ENCODE measurements around the gene CCDC24. TPM values are rescaled to one million over a fixed set of nuclear protein-coding genes. Genes with fewer than 3 reads are reported as not detected.

CCDC24 gene
- total RNA-seq, 4 donors from 2014 or later: 3.0 to 7.3 (median 4.7) TPM

GRCh38 chr1:44002165-44002564, 10.8 kb downstream of the CCDC24 start:
- peaks cover 0 to 87% (median 0%) of the 10 kb centered on the region in 3 donors for H3K36me3 ChIP-seq
- no peak for TF ChIP-seq POLR2A (IDR thresholded peaks at IDR 0.05)
- no peak for TF ChIP-seq CTCF (IDR thresholded peaks at IDR 0.05)
- no peaks in the 10 kb centered on the region for H3K9me3 ChIP-seq
- H3K27me3 ChIP-seq: no peaks in the 10 kb centered on the region
- 74 to 85% methylated on average over 4 to 8 of the region's 8 CpGs for WGBS, 2 donors
- DNase-seq: no peak
- no peak overlapping the region for H3K27ac ChIP-seq
- intact Hi-C loops (cut with DNase I): loop anchor here (5.0 kb wide), 1 partner anchor 35 kb away; no protein-coding TSS in a partner anchor
- H3K4me3 ChIP-seq: no peak overlapping the region
- H3K4me1 ChIP-seq: peaks cover 0 to 15% (median 4%) of the 10 kb centered on the region in 3 donors

- Histone ChIP-seq H3K9me3 (no peaks in the 10 kb centered on the region), H3K4me1 (peaks cover 0 to 14% (median 4%) of the 10 kb centered on the region in 3 donors), H3K27me3 (no peaks in the 10 kb centered on the region), H3K4me3 (no peak overlapping the region), H3K36me3 (peaks cover 0 to 87% (median 0%) of the 10 kb centered on the region in 3 donors), H3K27ac (no peak overlapping the region)
- no peak for DNase-seq
- intact Hi-C loops (cut with DNase I): loop anchor here (5.0 kb wide), 1 partner anchor 35 kb away; no protein-coding TSS in a partner anchor
- WGBS, 2 donors: 90 to 93% methylated on average over 4 to 5 of the region's 14 CpGs
- no peak for TF ChIP-seq POLR2A (IDR thresholded peaks at IDR 0.05)
- peak in 1 of 6 experiments; percentile 8 for TF ChIP-seq CTCF (IDR thresholded peaks at IDR 0.05)
Measured at GRCh38 chr1:44002606-44003157, 11.3 kb downstream of the CCDC24 start.

- Histone ChIP-seq H3K9me3 (no peaks in the 10 kb centered on the region), H3K27ac (no peak overlapping the region), H3K4me3 (no peak overlapping the region), H3K27me3 (no peaks in the 10 kb centered on the region), H3K4me1 (peaks cover 0 to 33% (median 7%) of the 10 kb centered on the region in 3 donors), H3K36me3 (peaks cover 0 to 66% (median 0%) of the 10 kb centered on the region in 3 donors)
- TF ChIP-seq CTCF (IDR thresholded peaks at IDR 0.05) (no peak), POLR2A (IDR thresholded peaks at IDR 0.05) (no peak)
- 67 to 88% methylated on average over 4 to 6 of the region's 12 CpGs for WGBS, 2 donors
- DNase-seq: no peak
- intact Hi-C loops (cut with DNase I): no loop called here
Measured at GRCh38 chr1:44008259-44008658, 16.9 kb downstream of the CCDC24 start.

DNA sequence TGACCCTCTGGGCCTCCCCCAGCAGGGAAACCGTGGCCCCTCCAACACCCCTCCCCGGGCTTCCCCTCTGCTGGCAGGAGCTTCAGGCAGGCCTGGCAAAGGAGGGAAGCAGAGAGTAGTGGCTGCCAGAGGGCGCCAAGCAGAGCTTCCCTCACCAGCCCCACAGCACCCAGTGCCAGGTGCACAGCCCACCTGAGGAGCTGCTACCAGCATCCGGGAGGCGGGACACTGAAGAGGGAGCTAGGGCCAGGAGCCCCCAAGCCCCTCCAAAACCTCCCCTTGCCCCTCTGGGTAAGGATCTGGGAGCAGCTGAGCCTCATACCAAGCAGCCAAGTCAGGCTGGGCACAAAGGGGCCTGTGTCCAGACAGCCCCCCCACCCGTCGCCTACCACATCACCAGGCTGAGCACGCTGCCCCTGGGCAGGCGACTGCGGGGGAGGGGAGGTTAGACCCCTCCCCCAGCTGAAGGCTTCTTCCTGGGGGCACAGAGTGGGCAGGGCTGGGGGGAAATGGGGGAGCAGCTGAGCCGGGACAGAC, 19.6 kb downstream of the CCDC24 start:
- H3K36me3 ChIP-seq: peaks cover 0 to 54% (median 0%) of the 10 kb centered on the region in 3 donors
- no CpG with 5 or more reads among the region's 11 CpGs for WGBS, 2 donors
- no peak for DNase-seq

More for the DNA sequence above, 19.6 kb downstream of the CCDC24 start:
- Histone ChIP-seq H3K4me3 (no peak overlapping the region), H3K4me1 (peaks cover 6 to 55% (median 14%) of the 10 kb centered on the region in 3 donors), H3K27me3 (no peaks in the 10 kb centered on the region), H3K9me3 (no peaks in the 10 kb centered on the region), H3K27ac (no peak overlapping the region)
- intact Hi-C loops (cut with DNase I): no loop called here
- no peak for TF ChIP-seq POLR2A (IDR thresholded peaks at IDR 0.05)
- no peak for TF ChIP-seq CTCF (IDR thresholded peaks at IDR 0.05)
